GM18498 (cell line): ENCODE measurements around the gene INSRR.

Source experiments
- ATAC-seq: cut with Tn5 transposase; IDR thresholded peaks from one replicate; pipeline ENCODE4 v1.9.1; 2021; ENCODE audit warnings: mild to moderate bottlenecking, moderate library complexity; ENCODE audit not compliant: unreplicated experiment

The INSRR gene

DNA sequence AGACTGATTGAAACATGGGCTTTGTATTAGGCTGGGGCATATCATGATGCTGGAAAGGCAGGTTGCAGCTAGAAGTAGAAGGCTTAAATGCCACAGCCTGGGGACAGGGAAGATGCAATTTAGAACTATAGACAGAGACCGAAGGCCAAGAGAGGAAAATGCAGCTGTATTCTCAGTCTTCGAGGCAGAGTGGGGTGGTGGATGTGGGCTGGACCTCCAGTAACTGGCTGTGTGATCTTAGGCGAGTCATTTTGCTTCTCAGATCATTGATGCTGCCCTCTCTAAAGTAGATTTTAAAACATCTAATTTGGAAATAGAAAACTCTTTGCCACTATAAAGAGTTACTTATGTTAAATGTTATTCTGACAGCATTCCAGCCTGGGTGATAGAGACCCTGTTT lies 24.6 kb downstream of the INSRR start:
- no peak for ATAC-seq

DNA sequence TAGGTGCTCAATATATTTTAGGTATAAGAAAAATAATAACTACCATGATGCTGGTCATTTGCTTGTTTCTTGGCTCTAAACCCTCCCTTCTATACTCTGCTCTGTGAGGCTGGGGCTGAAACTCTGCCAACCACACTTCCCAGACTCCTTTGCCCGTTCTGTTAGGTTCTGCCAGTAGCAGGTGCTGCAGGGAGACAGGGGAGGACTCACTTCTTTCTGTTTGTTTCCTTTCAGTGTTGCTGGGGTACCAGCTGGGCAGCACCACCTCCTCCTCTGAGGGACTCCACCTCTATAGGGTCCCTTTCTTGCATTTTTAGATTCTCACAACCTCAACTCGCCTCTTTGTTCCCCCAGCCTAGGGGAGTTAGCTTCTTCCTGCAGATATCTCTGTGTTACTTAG lies 25.3 kb downstream of the INSRR start:
- ATAC-seq: no peak

DNA sequence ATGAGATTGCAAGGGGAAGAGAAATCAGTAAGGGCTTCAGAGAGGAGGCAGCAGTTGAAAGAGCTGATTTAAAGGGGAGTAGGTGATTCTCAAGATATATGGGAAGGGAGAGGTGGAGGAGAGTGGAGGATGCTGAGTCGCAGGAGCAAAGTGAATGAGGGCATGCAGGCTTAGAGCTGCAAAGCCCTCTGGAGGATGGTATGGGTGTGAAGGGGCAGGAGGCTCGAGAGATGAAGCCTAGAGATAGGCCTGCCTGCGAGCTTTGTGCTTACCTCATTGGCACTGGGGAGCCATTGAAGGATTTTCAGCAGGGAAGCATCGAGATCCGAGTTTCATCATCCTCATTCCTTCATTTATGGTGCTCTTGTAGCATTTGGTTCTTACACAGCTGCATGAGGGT lies 26.5 kb downstream of the INSRR start:
- ATAC-seq: no peak

DNA sequence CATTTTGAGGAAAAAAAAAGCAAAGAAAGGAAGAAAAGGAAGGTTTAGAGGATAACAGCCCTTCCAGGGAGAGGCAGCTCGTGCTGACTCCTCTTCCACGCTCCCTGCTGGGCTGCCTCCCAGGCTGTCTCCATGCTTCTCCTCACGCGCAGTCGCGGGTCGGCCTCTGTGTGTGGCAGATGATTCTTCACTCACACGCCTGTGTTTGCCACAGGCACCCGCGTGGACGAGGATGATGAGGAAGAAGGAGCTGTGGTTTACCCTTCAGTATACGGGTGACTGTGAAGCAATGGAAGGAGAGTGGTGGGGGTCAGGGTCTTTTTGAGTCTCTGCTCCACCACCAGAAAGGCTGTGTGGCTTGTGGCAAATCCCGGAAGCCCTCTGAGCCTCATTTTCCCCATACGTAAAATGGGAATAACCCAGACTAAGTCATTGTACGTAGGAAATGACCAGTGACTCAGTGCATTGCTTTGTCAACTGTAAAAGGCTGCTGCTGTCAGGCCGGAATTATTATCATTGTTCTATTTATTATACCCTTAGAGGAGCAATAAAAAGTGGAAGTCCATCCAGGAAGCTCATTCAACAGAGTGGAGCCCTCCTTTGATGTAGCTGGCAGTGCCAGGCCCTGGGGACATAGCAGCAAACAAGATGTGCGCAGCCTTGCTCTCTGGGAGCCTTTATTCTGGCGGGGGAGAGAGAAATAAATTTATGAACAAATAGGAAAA lies 30.4 kb downstream of the INSRR start:
- no peak for ATAC-seq

DNA sequence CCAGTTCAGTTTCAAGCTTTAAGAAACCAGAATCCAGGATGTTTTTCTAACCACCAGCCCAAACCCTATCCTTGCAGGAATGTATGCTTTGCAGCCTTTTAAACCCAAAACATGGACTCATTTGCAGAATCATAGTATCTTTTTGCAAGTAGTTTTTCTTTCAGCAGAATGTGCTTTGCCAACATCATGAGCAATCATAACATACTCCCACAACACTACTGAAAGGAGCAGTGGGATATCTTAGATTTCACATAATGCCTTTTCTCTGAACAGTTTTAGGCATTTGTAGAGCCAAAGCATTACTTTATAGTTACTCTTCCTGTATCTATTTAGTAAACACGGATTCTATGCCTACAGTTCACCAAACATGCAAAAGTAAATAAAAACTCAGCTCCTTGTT lies 32.3 kb downstream of the INSRR start:
- no peak for ATAC-seq

DNA sequence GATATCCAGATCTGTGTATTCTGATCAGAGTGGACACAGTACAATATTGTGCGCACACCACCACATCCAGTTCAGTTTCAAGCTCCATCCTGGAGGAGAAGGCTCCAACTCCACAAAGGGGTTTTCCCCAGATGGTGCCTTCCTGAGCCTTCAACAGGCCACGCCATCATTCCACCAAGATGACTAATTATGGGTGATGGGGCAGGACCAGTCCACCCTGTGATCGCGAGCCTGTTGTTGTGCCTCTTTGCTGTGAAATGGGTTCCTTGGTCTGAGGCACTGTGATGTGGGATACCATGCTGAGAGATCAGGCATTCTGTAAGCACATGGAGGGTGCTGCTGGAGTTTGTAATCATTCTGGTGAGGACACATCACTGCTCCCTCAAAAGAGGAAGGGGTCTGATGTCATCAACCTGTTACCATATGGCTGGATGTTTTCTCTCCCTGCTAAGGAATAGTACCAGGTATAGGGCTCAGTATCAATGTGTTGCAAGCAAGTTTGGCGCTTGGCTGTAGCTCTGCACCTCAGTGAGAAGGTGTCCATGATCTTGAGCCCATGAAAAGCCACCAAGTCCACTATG lies 35.6 kb downstream of the INSRR start:
- ATAC-seq: no peak

DNA sequence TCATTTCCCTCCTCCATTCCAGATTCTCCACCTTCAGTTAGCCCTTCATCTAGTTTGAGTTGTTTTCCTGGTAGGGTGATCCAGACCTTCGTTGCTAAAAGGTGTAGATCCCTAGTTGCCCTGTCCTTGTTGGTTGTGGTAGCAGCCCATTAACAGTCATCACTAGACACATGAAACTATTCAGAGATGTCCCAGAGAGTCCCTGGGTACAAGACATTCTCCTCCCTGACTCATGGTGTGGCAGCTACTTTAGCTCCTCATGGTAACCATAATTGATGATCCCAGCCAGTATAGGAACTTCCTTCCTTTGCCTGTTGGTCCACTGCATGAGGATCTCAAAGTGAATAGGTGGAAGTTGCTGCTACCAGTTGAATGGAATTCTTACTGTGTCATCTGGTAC lies 36.2 kb downstream of the INSRR start:
- ATAC-seq: no peak

DNA sequence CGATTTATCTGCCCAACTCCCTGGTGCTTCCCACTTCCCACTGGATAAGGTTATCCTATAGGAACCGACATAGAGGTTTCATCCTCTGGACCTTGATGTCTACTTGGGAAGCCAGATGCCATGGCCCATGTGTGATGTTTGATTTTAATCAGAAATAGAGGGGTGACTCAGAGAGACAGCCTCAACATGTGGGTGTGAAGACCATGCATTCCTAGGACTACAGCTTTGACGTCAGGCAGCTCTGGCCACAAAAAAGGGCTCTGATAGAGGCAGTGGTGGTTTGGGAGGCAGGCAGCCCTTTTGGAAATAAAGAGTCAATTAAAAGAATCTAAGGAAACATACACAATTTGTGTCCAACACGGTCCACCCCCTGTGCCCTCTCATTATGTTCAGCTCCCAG lies 37.1 kb downstream of the INSRR start:
- no peak for ATAC-seq

DNA sequence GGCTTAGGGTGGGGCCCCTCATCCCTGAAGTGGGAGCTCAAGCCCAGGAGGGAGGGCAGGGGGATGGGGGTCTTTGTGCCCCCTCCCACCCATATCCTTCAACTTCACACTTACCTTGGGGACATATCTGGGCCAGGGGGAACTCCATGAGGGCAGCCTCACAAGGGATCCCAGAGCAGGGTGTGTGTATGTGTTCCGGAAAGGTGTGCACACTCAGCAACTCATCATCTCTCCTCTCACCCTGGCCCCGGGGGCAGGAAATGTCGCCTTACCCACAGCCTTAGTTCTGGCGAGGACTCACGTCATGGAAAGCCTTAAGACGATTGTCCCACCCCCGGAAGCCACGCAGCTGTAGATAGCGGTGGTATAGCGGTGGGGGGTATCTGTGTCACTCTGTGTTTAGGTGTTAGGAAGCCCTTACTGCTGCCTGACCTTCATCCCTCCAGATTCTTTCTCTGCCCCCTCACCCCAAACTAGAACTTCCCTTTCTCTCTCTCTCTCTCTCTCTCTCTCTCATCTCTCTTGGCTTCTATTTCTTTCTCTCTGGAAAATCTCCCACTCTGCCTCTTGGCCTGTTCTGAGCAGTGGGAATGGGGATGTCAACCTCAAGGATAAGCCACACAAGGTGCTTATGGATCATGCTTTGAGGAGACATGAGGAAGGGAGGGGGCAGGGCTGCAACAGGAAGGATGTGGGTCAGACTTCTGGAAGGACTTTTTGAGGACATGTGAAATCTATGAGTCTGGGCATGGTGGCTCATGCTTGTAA lies 42.2 kb downstream of the INSRR start, which contains the start of gene SH2D2A:
SH2D2A (minus strand) TSS at position 288 of the 768 bp plus-strand sequence; CDS start at position 148, 140 bp downstream.
- ATAC-seq: peak; percentile 88

DNA sequence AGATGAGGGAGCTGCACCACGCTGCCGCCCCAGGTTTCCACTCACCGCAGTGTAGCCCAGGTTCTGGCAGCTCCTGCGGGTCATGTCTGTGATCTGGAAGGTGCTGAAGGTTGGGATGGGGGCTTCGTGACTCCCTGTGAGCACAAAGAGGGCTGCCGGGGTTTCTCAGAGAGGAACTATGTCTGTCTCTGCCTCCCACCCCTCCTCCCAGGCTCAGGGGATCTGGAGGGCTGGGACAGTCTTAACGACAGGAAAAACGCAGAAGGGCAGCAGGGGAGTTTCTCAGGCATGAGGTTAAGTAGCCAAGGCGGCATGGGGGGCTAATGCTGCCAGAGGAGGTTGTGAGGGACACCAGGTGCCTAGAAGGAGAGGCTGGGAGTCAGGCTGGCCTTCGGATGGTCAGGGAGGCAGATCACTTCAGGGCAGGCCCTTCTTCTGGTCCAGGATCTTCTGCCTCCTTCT lies 42.9 kb downstream of the INSRR start:
- ATAC-seq: no peak

DNA sequence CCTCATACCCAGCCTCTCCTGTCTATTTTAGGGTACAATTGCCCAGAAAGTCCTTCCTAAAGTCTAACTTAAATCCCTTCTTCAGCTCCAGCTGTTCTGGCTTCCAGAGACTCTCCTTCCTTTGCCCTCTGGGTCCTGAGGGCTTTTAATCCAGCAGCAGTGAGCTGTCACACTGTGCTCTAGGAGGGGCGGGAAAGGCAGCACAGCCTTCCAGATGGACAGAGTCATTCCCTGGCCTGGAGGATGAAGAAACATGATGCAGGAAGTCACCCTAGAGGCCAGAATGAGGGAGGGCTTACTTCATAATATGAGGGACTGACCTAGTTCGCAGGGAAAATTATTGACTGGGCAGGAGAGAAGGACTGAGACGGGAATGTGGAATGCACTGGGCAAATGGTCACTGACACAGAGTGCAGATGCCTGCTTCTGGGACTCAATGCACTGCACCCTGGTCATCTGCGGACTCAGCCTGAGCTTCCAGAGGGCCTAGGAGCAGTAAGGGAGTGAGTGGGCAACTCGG lies 43.5 kb downstream of the INSRR start:
- ATAC-seq: no peak

DNA sequence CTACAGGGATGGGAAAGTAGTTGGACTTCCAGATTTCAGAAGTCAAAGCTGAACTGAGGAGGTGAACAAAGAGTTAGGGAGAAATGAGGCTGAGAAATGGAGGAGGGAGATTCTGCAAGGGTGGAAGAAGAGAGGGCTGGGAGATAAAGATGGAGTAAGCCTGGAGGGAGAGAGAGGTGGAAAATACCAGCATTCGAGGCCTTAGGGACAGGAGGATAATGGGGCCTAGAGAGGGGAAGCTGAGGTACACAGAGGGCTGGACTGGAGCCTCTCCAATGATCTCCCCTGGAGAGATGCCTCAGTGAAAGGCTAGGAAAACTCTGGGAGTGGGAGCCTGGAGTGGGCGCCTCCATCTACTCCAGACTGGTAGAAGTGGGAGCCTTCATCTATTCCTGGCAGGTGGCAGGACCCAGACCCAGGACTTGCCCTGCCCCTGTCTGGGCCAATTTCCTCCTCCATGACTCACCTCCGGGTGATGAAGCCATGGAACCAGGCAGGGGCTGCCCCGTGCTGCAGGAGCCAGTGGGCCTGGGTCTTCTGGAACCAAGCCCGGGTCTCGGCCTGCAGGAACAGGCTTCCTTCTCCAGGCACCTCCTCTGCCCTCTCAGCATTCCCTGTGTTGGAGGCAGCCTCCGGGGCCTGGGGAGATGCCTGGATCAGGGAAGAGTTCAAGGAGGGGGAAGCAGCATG lies 44.2 kb downstream of the INSRR start:
- no peak for ATAC-seq

DNA sequence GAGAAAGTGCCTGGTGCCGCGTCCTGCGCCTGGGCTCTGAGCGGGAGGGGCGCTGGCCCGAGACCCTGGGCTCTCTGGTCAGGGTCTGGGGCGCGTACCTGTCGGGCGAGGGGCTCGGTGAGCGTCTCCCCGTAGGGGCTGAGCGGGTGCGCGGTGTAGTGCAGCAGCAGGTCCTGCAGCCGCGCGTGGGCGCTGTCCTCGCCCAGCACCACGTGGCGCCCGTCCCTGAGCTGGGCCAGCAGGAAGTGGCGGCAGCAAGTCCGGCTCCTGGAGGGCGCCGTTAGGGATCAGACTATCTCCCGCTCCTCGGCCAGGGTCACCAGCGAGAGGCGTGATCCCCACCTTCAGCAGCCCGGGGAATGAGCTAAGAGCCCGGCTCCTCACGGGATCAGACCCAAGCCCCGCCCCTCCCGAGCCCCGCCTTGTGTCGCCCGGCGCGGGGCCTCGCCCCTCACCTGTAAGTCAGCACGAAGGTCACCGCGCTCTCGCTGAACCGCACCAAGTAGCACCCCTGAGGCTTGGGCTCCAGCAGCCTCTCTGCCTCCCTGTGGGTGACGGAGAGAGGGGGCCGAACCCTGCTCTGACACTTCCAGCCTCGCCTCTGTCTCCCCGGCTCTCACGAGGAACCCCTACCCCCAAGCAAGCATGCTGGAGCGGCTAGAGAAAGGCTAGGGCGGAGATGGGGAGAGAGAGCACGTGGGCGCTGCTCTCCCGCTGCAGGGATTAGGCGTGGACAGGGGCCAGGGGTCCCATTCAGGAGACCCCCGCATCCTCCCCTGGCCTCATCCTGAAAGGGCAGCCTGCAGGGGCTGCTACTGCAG lies 45.0 kb downstream of the INSRR start:
- ATAC-seq: no peak

DNA sequence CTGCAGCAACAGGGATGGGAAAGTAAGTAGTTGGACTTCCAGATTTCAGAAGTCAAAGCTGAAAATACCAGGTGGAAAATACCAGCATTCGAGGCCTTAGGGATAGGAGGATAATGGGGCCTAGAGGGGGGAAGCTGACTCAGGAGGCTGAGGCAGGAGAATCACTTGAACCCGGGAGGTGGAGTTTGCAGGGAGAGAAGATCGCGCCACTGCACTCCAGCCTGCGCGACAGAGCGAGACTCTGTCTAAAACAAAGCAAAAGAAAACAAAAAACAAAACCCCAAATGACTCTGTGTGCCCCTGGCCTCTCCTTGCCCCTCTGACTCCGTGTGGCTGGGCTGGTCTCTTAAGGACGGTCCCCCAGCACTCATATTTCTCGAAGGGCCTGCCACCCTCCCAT lies 45.6 kb downstream of the INSRR start:
- no peak for ATAC-seq

DNA sequence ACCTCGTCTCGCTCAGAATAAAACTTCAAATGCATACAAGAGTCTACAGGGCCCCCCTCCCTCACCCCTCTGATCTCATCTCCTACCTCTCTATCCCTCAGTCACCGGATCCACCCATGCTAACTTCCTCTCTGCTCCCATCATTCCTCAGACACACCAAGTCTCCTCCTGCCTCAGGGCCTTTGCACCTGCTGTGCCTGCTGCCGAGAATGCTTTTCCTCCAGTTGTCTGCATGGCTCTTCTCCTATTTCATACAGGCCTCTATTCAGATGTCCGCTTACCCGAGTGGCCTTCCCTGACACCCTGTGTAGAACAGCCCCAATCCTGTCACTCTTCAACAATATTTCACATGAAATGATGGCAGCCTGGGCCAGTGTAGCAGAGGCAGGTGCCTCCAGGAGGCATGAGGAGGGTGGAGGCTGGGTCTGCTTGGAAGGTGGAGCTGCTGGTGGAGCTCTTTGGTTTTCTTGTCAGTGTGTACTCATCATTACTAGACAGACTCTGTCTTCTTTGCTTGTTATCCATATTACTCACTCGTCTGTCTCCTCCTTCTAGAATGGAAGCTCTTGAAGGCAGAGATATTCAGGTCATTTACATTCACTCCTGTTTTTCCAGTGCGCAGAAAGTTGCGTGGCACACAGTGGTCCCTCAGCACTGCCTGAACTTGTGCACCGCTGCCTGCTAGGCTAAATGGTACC lies 46.5 kb downstream of the INSRR start:
- ATAC-seq: no peak

DNA sequence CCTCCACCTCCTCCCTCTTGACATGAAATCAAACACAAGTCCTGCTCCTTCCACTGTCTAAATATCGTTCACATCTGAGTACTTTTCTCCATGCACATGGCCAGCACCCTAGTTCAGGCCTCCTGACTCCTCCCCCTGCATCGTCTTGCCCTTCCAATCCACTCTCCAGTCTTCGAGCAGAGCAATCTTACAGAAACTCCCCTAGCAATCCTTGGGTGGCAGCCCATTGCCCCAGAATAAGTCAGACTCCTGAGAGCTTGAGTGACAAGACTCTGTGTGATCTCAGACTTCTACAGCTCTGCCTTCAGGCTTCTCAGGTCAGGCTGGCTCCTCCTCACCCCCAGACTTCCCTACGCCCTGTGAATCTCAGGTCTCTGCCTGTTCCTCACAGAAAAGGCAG lies 47.7 kb downstream of the INSRR start:
- no peak for ATAC-seq

DNA sequence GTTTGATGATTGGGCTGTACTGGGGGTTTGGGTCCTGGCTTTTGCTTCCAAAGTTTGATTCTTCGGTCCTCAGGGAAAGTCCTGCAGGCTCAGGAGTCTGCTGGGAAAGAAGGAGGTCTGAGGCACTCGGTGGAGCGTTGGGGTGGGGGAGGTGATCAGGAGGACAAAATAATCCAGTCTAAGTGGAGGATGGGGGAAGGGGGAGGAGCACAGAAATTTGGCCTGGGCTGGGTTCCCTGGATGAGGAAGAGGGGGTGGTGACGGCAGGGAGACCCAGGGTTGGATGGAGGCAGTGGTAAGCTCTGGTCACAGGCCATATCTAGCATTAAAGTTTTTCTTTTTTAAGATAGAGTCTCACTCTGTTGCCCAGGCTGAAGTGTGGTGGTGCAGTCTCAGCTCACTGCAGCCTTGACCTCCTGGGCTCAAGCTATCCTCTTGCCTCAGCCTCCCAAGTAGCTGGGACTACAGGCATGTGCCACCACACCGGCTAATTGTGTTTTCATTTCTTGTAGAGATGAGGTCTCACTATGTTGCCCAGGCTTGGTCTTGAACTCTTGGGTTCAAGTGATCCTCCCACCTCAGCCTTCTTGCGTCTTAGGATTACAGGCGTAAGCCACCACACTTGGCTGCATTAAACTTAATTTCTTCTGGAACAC lies 49.1 kb downstream of the INSRR start:
- no peak for ATAC-seq

DNA sequence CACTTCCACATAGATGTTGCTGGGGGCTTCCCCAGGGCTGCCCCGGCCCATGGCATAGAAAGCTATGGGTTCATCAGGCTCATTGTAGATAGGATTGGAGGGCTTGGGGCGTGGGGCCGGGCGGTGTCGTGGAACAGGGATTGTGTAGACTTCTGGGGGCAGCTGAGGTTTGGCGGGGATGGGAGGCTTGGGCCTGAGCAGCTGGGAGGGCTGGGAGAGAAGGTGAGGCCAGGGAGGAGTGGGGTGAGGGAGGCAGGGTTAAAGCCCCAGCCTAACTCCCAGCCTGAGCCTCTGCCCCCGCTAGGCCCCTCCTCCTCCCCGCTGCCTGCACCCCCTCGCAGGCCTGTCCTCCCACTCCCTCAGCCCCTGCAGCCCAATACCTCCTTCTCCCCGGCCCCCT lies 49.6 kb downstream of the INSRR start:
- ATAC-seq: no peak
